Right renal cortex interstitium (tissue), 3 donors: ENCODE data around the gene UGT3A1. TPM values are rescaled to one million over a fixed set of nuclear protein-coding genes. Genes with fewer than 3 reads are reported as not detected.
"Not testable (repeated sequence)": the region's sequence is repeated elsewhere in the genome, so short reads cannot be mapped to it uniquely, and the experiment has no call there.

Experiments used
- DNase-seq, 3 donors: peaks; one replicate each; pipeline ENCODE4 v3.0.0-alpha.2; 2013; ENCODE audit warnings: low read depth in 3 of 3, low spot score in 2 of 3
- polyA plus RNA-seq, 3 donors: library from polyadenylated mRNA; unstranded; fragments of 120-200 nt; gene quantifications; one replicate each; pipeline ENCODE4 v1.2.1, GENCODE V29; 2013; ENCODE audit not compliant: insufficient read length in 3 of 3

Gene UGT3A1
- 100 to 1,000 TPM; 102 to 125 (median 106) TPM for polyA plus RNA-seq

GRCh38 chr5:35990941-35991611, at the start of gene UGT3A1:
Gene UGT3A1 (minus strand): TSS chr5:35991390. CDS start chr5:35991240, 150 bp downstream.
- DNase-seq, result peak; percentile 56 to 61 (median 57)

GRCh38 chr5:36035696-36036095, 44.5 kb upstream of the UGT3A1 start:
- DNase-seq, result no peak

GRCh38 chr5:36034536-36035134, 43.4 kb upstream of the UGT3A1 start:
- not testable (repeated sequence) for DNase-seq

- no peak for DNase-seq
Observed at GRCh38 chr5:36033486-36033885, 42.3 kb upstream of the UGT3A1 start.

GRCh38 chr5:36033047-36033446, 41.9 kb upstream of the UGT3A1 start:
- no peak for DNase-seq

GRCh38 chr5:36031223-36031622, 40.0 kb upstream of the UGT3A1 start:
- no peak for DNase-seq

GRCh38 chr5:36029914-36030313, 38.7 kb upstream of the UGT3A1 start:
- DNase-seq, result no peak

- DNase-seq, result no peak
Observed at GRCh38 chr5:36028816-36029465, 37.8 kb upstream of the UGT3A1 start.

GRCh38 chr5:36027711-36028110, 36.5 kb upstream of the UGT3A1 start:
- DNase-seq, result no peak

GRCh38 chr5:36026706-36027465, 35.7 kb upstream of the UGT3A1 start:
- DNase-seq, result no peak

GRCh38 chr5:36022246-36022645, 31.1 kb upstream of the UGT3A1 start:
- not testable (repeated sequence) for DNase-seq

- DNase-seq, result not testable (repeated sequence)
Observed at GRCh38 chr5:36019584-36019983, 28.4 kb upstream of the UGT3A1 start.

GRCh38 chr5:36017622-36018021, 26.4 kb upstream of the UGT3A1 start:
- no peak for DNase-seq

- DNase-seq, result no peak
Observed at GRCh38 chr5:36017004-36017403, 25.8 kb upstream of the UGT3A1 start.

- no peak for DNase-seq
Observed at GRCh38 chr5:36013182-36013581, 22.0 kb upstream of the UGT3A1 start.

GRCh38 chr5:36009698-36010097, 18.5 kb upstream of the UGT3A1 start:
- no peak for DNase-seq

- DNase-seq, result no peak
Observed at GRCh38 chr5:36007366-36007765, 16.2 kb upstream of the UGT3A1 start.

- no peak for DNase-seq
Observed at GRCh38 chr5:36006163-36006562, 15.0 kb upstream of the UGT3A1 start.

GRCh38 chr5:36001032-36001431, 9.8 kb upstream of the UGT3A1 start:
- DNase-seq, result no peak

- DNase-seq, result no peak
Observed at GRCh38 chr5:35999547-35999946, 8.4 kb upstream of the UGT3A1 start.

GRCh38 chr5:35996076-35996475, 4.9 kb upstream of the UGT3A1 start:
- no peak for DNase-seq
